Measurements from ENCODE around the gene ALDH16A1. TPM values are rescaled to one million over a fixed set of nuclear protein-coding genes. Genes with fewer than 3 reads are reported as not detected.

ALDH16A1 gene
- total and polyA plus RNA-seq, 2 of the 4 experiments (the other 2 are of a cell fraction), result 10.4 to 12.9 TPM

- Histone ChIP-seq H3K27ac (ENCODE audit: insufficient read depth, low read length) (no peak overlapping the region), H2AK5ac (ENCODE audit: low read depth, low read length) (no peak overlapping the region), H3K4ac (ENCODE audit: low read depth, low read length) (no peak overlapping the region), H3K9me3 (ENCODE audit: control insufficient read depth, insufficient read depth, low read length) (no peaks in the 10 kb centered on the region), H2BK120ac (ENCODE audit: low read depth, low read length) (no peak overlapping the region), H3K79me1 (ENCODE audit: low read depth in 1 of 2, low read length in 2 of 2) (peaks cover 21 to 38% of the 10 kb centered on the region in 2 experiments), H3K56ac (ENCODE audit: extremely low read depth, insufficient read depth, low read length) (no peak overlapping the region), H3K14ac (replicated peaks; ENCODE audit: low read depth, low read length) (no peak overlapping the region), H2AFZ (replicated peaks; ENCODE audit: low read length, poor library complexity) (no peak overlapping the region), H4K5ac (ENCODE audit: low read depth, low read length) (no peak overlapping the region), H3K9ac (ENCODE audit: low read depth, low read length) (no peak overlapping the region; the same call in 1 of the 2 replicates), H2AK9ac (replicated peaks; ENCODE audit: low read depth, low read length, poor library complexity) (no peak overlapping the region), H3K4me1 (ENCODE audit: control insufficient read depth, insufficient read depth, low read length) (peaks cover 10% of the 10 kb centered on the region), H2BK15ac (ENCODE audit: low read depth, low read length) (no peak overlapping the region), H2BK5ac (ENCODE audit: low read depth, low read length, poor library complexity, severe bottlenecking) (no peak overlapping the region), H4K91ac (ENCODE audit: insufficient read depth, low read depth, low read length) (no peak overlapping the region), H3K36me3 (ENCODE audit: control insufficient read depth, insufficient read depth, low read length) (peaks cover 32% of the 10 kb centered on the region), H3K4me2 (ENCODE audit: low read depth, low read length) (no peak overlapping the region), H4K8ac (ENCODE audit: low read depth in 2 of 2, low read length in 2 of 2) (no peak overlapping the region), H3K27me3 (ENCODE audit: control insufficient read depth, insufficient read depth, low read length) (no peaks in the 10 kb centered on the region), H3K4me3 (ENCODE audit: insufficient read depth, low read depth, low read length) (no peak overlapping the region), H3K18ac (ENCODE audit: low read depth, low read length) (no peak overlapping the region), H3K23ac (ENCODE audit: low read depth, low read length) (0 out of 2 replicates have a peak overlapping the region, but pooled peaks have one; percentile 24), H3K9me1 (ENCODE audit: insufficient read depth, low read length) (no peaks in the 10 kb centered on the region), H2BK20ac (ENCODE audit: low read depth, low read length) (no peak overlapping the region), H4K20me1 (ENCODE audit: insufficient read depth, low read length) (peaks cover 29% of the 10 kb centered on the region)
- ChIA-PET POLR2A (ENCODE audit: unreplicated experiment) (no interaction called here), CTCF (no interaction called here)
- WGBS, 2 experiments (ENCODE audit: extremely low coverage in 2 of 2, insufficient read length in 1 of 2), result 100% methylated on average over 1 of the region's 7 CpGs; no CpG with 5 or more reads in 1 of the 2 experiments
- intact Hi-C loops (cut with micrococcal nuclease) (no loop called here), dilution Hi-C loops (cut with HindIII; ENCODE audit: low sequenced_read_pairs, unreplicated experiment) (no loop called here), in situ Hi-C loops (cut with MboI; ENCODE audit: low sequenced_read_pairs) (loop anchor here (10.0 kb wide), 1 partner anchor 166 kb away; the partner anchor contains the start of genes BCL2L12 and IRF3)
- no peak for ATAC-seq (ENCODE audit: low read depth)
- no TSS peak for BruUV-seq (replicated peaks)
- no peak for TF ChIP-seq CTCF (conservative IDR thresholded peaks at IDR 0.05; ENCODE audit: low read depth, low read length)
- TF ChIP-seq NFE2L2 (IDR thresholded peaks at IDR 0.05; ENCODE audit: low read depth, low read length), result no peak
- TF ChIP-seq RFX5 (IDR thresholded peaks at IDR 0.05; ENCODE audit: low read depth, low read length), result no peak
- TF ChIP-seq CEBPB (IDR thresholded peaks at IDR 0.05; ENCODE audit: low read depth, low read length), result no peak
- no peak for TF ChIP-seq RAD21 (IDR thresholded peaks at IDR 0.05; ENCODE audit: low read length)
- no peak for TF ChIP-seq MXI1 (IDR thresholded peaks at IDR 0.05; ENCODE audit: borderline replicate concordance, low read depth, low read length)
- no peak for TF ChIP-seq RCOR1 (IDR thresholded peaks at IDR 0.05; ENCODE audit: insufficient replicate concordance, low read length)
- no peak for TF ChIP-seq MAZ (IDR thresholded peaks at IDR 0.05; ENCODE audit: borderline replicate concordance, low read depth, low read length)
- no peak for TF ChIP-seq SMC3 (IDR thresholded peaks at IDR 0.05; ENCODE audit: low read depth, low read length)
- TF ChIP-seq, protein P1, sequence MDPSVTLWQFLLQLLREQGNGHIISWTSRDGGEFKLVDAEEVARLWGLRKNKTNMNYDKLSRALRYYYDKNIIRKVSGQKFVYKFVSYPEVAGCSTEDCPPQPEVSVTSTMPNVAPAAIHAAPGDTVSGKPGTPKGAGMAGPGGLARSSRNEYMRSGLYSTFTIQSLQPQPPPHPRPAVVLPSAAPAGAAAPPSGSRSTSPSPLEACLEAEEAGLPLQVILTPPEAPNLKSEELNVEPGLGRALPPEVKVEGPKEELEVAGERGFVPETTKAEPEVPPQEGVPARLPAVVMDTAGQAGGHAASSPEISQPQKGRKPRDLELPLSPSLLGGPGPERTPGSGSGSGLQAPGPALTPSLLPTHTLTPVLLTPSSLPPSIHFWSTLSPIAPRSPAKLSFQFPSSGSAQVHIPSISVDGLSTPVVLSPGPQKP (IDR thresholded peaks at IDR 0.05; ENCODE audit: borderline replicate concordance, low read depth, low read length), result no peak
- no peak for DNase-seq
These were observed 45.5 kb downstream of the ALDH16A1 start for GRCh38 chr19:49498475-49498874.

All from IMR-90 (cell line).